A549 (cell line): ENCODE results near the gene TRIM25. TPM values are rescaled to one million over a fixed set of nuclear protein-coding genes. Genes with fewer than 3 reads are reported as not detected.

Source experiments
- ATAC-seq, 2 experiments: fragments of 200-7000 bp in 1 of 2; fragments of >200 bp in 1 of 2; cut with Nextera tagmentation in 1 of 2; cut with Tn5 transposase in 1 of 2; 3 replicates each; pipeline versions ENCODE4 v1.8.0 to v1.9.1; 2018 to 2020; ENCODE audit warnings: mild to moderate bottlenecking in 1 of 2, moderate library complexity in 1 of 2
- CTCF ChIA-PET: fragments of 300-600 bp; sonication (Branson Sonifier 250); formaldehyde crosslinking; extraction: SDS; loops from one replicate; lab custom pipeline; 2021; ENCODE audit warnings: antibody characterized with exemption, inconsistent platforms; lab: Yijun Ruan, JAX
- POLR2A ChIA-PET: fragments of 350-600 bp; formaldehyde crosslinking; extraction: SDS; loops from one replicate; lab custom pipeline; 2021; ENCODE audit warnings: antibody characterized with exemption, inconsistent platforms; lab: Yijun Ruan, JAX
- DNase-seq, 2 experiments: peaks; one replicate each; pipeline versions ENCODE4 v3.0.0 to v3.0.0-alpha.2; 2011 to 2016; ENCODE audit warnings: low read depth in 1 of 2, low spot score in 1 of 2
- FAIRE-seq: peaks from 2 replicates; lab custom pipeline; 2011; peaks lifted over from hg19 to GRCh38; lab: Jason Lieb, UNC
- H3K27ac ChIP-seq, 2 experiments: fragments of >200 bp; sonication (Bioruptor Twin); formaldehyde crosslinking; 3 replicates each; pipeline ENCODE4 v1.5.1; 2016 to 2017
- H3K4me1 ChIP-seq: fragments of >200 bp; sonication (Bioruptor Twin); formaldehyde crosslinking; 3 replicates; pipeline ENCODE4 v1.6.1; 2016
- H3K4me2 ChIP-seq: fragments of >200 bp; sonication (Bioruptor Twin); formaldehyde crosslinking; 3 replicates; pipeline ENCODE4 v1.6.1; 2016
- H3K4me3 ChIP-seq: fragments of >200 bp; sonication (Bioruptor Twin); formaldehyde crosslinking; 3 replicates; pipeline ENCODE4 v1.5.1; 2016
- H3K9me3 ChIP-seq: fragments of >200 bp; sonication (Bioruptor Twin); formaldehyde crosslinking; 3 replicates; pipeline ENCODE4 v1.6.1; 2016
- CBX2 ChIP-seq: fragments of 200-600 bp; sonication (generic); IDR thresholded peaks from 2 replicates; pipeline ENCODE4 v1.6.1; 2016; ENCODE audit warnings: low read depth, mild to moderate bottlenecking, borderline replicate concordance
- EHMT2 ChIP-seq: fragments of 200-600 bp; sonication (generic); IDR thresholded peaks from 2 replicates; pipeline ENCODE4 v1.6.1; 2016; ENCODE audit warnings: antibody characterized with exemption, low read depth, mild to moderate bottlenecking, moderate library complexity
- FOSB ChIP-seq: fragments of 250-450 bp; sonication (Bioruptor Pico); IDR thresholded peaks from 2 replicates; pipeline ENCODE4 v1.5.0; 2020; ENCODE audit warnings: mild to moderate bottlenecking, moderate library complexity
- FOXS1 ChIP-seq: fragments of 250-450 bp; sonication (Bioruptor Pico); IDR thresholded peaks from 2 replicates; pipeline ENCODE4 v1.5.0; 2020; ENCODE audit warnings: mild to moderate bottlenecking, moderate library complexity
- HOXA7 ChIP-seq: fragments of 250-450 bp; sonication (Bioruptor Pico); IDR thresholded peaks from 2 replicates; pipeline ENCODE4 v1.5.0; 2020; ENCODE audit warnings: mild to moderate bottlenecking, moderate library complexity
- KDM1A ChIP-seq: fragments of 200-600 bp; sonication (generic); IDR thresholded peaks from 2 replicates; pipeline ENCODE4 v1.6.1; 2016; ENCODE audit warnings: low read depth, mild to moderate bottlenecking
- NFE2L2 ChIP-seq: fragments of 150-350 bp; conservative IDR thresholded peaks from 2 replicates; pipeline ENCODE4 v1.6.1; 2014; ENCODE audit warnings: low read length
- POLR2A ChIP-seq: IDR thresholded peaks from 2 replicates; pipeline ENCODE4 v1.6.1; 2012; ENCODE audit warnings: mild to moderate bottlenecking, low read length
- RARB ChIP-seq: fragments of 250-450 bp; sonication (Bioruptor Pico); IDR thresholded peaks from 2 replicates; pipeline ENCODE4 v1.8.0; 2021; ENCODE audit warnings: mild to moderate bottlenecking, moderate library complexity
- TFCP2L1 ChIP-seq: fragments of 250-450 bp; sonication (Bioruptor Pico); IDR thresholded peaks from 2 replicates; pipeline ENCODE4 v1.5.0; 2021; ENCODE audit warnings: mild to moderate bottlenecking
- ZC3H11A ChIP-seq: fragments of 450-650 bp; IDR thresholded peaks from 2 replicates; pipeline ENCODE4 v1.6.1; 2014; ENCODE audit warnings: antibody characterized with exemption, mild to moderate bottlenecking
- ZSCAN20 ChIP-seq: fragments of 250-450 bp; sonication (Bioruptor Pico); IDR thresholded peaks from 2 replicates; pipeline ENCODE4 v1.8.0; 2022; ENCODE audit warnings: mild to moderate bottlenecking, moderate library complexity
- WGBS: methylation state at CpG from one replicate; pipeline ENCODE4 v1.1.6; 2017; ENCODE audit errors: missing lambda C conversion rate; 5-methylcytosine and 5-hydroxymethylcytosine counted together
- polyA plus RNA-seq, 4 experiments: library from polyadenylated mRNA; depleted of rRNA in 3 of 4; stranded (reverse); fragments of >200 nt; fragmentation: RNase III in 1 of 4; extraction: RNeasy Plus Mini Kit Qiagen cat#74134 plus additional on column Dnase treatment in 1 of 4; gene quantifications; 2 replicates in 3 of 4; 3 replicates in 1 of 4; pipeline ENCODE4 v1.2.3, GENCODE V29; 2011 to 2017
- TF ChIP-seq, protein P1 (sequence below): fragments of 150-350 bp; IDR thresholded peaks from 2 replicates; pipeline ENCODE4 v1.6.1; 2014; ENCODE audit warnings: low read depth, mild to moderate bottlenecking, low read length
- TF ChIP-seq, protein P2 (sequence below): fragments of 250-450 bp; sonication (Bioruptor Pico); IDR thresholded peaks from 2 replicates; pipeline ENCODE4 v1.5.0; 2021; ENCODE audit warnings: mild to moderate bottlenecking, moderate library complexity, borderline replicate concordance
- TF ChIP-seq, protein P3 (sequence below): IDR thresholded peaks from 2 replicates; pipeline ENCODE4 v1.6.1; 2012
- TF ChIP-seq, protein P4 (sequence below): IDR thresholded peaks from 2 replicates; pipeline ENCODE4 v1.6.1; 2012; ENCODE audit warnings: low read depth, borderline replicate concordance

Gene TRIM25
- polyA plus RNA-seq, 2 of the 4 experiments (the other 2 are of a cell fraction), result 38.3 to 65.4 TPM

DNA sequence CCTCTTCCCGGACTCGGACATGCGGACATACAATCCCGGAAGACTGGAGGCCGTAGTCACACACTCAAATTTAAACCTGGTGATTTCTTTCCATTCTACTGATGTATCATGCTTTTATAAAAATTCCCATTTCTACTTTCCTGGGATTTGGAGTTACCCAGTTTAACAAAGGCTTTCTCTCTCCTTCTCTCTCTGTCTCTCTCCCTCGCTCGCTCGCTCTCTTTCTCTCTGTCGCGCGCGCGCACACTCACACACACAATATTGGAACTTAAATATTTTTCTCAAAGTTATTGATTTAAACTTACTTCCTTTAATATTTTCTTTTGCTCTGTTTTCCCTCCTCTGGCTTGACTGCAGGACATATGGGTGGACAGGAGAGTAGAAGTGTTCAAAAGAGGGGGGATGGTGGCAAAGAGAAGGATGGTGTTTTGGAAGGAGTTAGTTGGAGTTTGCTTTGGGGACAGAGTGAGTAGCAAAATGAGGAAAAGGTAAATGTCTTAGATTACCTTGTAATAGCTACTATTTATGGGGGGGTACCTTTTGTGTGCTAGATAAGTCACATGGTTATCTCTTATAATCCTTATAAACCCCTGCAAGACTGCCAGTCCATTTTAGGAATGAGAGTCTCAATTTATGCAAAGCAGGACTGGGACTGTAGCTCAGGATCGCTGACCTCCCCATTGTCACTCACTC lies 878 bp upstream of the TRIM25 start:
- H3K4me2 ChIP-seq, result peak overlapping the region; percentile 90
- peaks cover 42% of the 10 kb centered on the region for H3K4me1 ChIP-seq
- ChIA-PET CTCF (interaction anchor here (1.0 to 1.4 kb wide), 3 partner anchors 10 to 96 kb away, joined by 5 to 10 read pairs (median 5); no protein-coding TSS in a partner anchor), POLR2A (interaction anchor here (1.0 to 1.7 kb wide), 15 partner anchors 9 to 107 kb away, joined by 3 to 34 read pairs (median 7); partner anchors contain the start of genes C17orf67 and DGKE)
- no peak for FAIRE-seq
- peak overlapping the region; percentile 63 for H3K4me3 ChIP-seq
- WGBS, result 13% methylated on average over 14 of the region's 14 CpGs
- H3K9me3 ChIP-seq, result peaks cover 14% of the 10 kb centered on the region; the same call in 2 of the 3 replicates
- H3K27ac ChIP-seq, result peak overlapping the region; percentile 93 to 94
- peak; percentile 83 for TF ChIP-seq RARB (CRISPR knock-in tag)
- TF ChIP-seq TFCP2L1 (CRISPR knock-in tag), result peak; percentile 53; the same call in 1 of the 2 replicates
- peak; percentile 81 for TF ChIP-seq HOXA7 (CRISPR knock-in tag)
- TF ChIP-seq KDM1A, result no peak
- 0 out of 2 replicates have a peak, but pooled peaks have one; percentile 60 for TF ChIP-seq FOSB (CRISPR knock-in tag)
- TF ChIP-seq, all 56 proteins: peak for 4
- ATAC-seq (peak in 1 of 2 experiments; percentile 1; a peak in 3 of 6 replicates), DNase-seq (peak in 1 of 2 experiments; percentile 17)

DNA sequence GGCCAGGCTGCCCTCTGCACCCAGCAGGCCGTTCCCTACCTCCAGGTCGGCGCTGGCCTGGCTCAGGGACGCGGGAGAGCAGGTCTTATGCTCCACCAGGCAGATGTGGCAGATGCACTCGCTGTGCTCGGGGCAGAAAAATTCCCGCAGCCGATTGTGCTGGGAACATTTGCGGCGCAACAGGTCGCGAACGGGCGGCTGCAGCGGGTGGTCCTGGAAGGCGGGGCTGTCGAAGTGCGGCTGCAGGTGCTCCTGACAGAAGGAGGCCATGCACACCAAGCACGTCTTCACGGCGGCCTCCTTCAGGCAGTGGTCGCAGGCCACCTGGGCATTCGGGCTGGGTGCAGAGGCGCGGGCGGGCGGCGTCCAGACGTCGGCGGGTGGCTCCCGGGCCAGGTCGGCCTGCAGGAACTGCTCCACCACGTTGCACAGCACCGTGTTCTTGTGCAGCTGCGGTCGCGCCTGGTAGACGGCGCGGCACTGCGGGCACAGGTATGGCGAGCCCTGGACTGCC lies 439 bp downstream of the TRIM25 start:
- H3K27ac ChIP-seq, result peak overlapping the region; percentile 93 to 94
- no peak for DNase-seq
- ATAC-seq, result peak; percentile 49 to 66
- 4% methylated on average over 13 of the region's 44 CpGs for WGBS
- no peak for FAIRE-seq
- peaks cover 44% of the 10 kb centered on the region for H3K4me1 ChIP-seq
- peak overlapping the region; percentile 63 for H3K4me3 ChIP-seq
- TF ChIP-seq POLR2A (no peak), CBX2 (no peak), ZSCAN20 (CRISPR knock-in tag) (no peak)
- TF ChIP-seq, protein P1, sequence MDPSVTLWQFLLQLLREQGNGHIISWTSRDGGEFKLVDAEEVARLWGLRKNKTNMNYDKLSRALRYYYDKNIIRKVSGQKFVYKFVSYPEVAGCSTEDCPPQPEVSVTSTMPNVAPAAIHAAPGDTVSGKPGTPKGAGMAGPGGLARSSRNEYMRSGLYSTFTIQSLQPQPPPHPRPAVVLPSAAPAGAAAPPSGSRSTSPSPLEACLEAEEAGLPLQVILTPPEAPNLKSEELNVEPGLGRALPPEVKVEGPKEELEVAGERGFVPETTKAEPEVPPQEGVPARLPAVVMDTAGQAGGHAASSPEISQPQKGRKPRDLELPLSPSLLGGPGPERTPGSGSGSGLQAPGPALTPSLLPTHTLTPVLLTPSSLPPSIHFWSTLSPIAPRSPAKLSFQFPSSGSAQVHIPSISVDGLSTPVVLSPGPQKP, result no peak
- H3K4me2 ChIP-seq, result peak overlapping the region; percentile 90
- ChIA-PET CTCF (interaction anchor here (0.9 to 1.9 kb wide), 6 partner anchors 9 to 94 kb away, joined by 4 to 10 read pairs (median 5); no protein-coding TSS in a partner anchor), POLR2A (interaction anchor here (0.6 to 1.7 kb wide), 36 partner anchors 8 to 1675 kb away, joined by 3 to 34 read pairs (median 4); partner anchors contain the start of genes C17orf67, DGKE, NOG and SCPEP1)
- H3K9me3 ChIP-seq, result peaks cover 12% of the 10 kb centered on the region; the same call in 2 of the 3 replicates

DNA sequence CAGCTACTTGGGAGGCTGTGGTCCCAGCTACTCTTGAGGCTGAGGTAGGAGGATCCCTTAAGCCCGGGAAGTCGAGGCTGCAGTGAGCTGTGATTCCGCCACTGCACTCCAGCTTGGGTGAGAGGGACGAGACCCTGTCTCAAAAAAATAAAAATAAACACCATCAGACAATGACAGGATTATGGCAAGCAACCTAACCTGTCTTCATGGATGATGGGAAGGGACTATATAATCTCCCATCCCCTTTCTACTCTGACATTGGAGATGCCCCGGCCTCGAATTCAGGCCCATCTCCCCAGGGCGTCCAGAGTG lies 893 bp downstream of the TRIM25 start:
- ChIA-PET CTCF (interaction anchor here (1.0 to 1.9 kb wide), 5 partner anchors 8 to 28 kb away, joined by 4 to 5 read pairs (median 5); no protein-coding TSS in a partner anchor), POLR2A (interaction anchor here (1.3 to 1.7 kb wide), 5 partner anchors 19 to 79 kb away, joined by 5 to 33 read pairs (median 8); partner anchors contain the start of genes C17orf67, DGKE and SCPEP1)
- 28% methylated on average over 7 of the region's 7 CpGs for WGBS
- peak overlapping the region; percentile 90 for H3K4me2 ChIP-seq
- DNase-seq (no peak), FAIRE-seq (no peak), ATAC-seq (no peak)
- H3K27ac ChIP-seq, result peak overlapping the region; percentile 93 to 94
- peaks cover 9% of the 10 kb centered on the region; the same call in 2 of the 3 replicates for H3K9me3 ChIP-seq
- no peak for TF ChIP-seq NFE2L2
- TF ChIP-seq, protein P2, sequence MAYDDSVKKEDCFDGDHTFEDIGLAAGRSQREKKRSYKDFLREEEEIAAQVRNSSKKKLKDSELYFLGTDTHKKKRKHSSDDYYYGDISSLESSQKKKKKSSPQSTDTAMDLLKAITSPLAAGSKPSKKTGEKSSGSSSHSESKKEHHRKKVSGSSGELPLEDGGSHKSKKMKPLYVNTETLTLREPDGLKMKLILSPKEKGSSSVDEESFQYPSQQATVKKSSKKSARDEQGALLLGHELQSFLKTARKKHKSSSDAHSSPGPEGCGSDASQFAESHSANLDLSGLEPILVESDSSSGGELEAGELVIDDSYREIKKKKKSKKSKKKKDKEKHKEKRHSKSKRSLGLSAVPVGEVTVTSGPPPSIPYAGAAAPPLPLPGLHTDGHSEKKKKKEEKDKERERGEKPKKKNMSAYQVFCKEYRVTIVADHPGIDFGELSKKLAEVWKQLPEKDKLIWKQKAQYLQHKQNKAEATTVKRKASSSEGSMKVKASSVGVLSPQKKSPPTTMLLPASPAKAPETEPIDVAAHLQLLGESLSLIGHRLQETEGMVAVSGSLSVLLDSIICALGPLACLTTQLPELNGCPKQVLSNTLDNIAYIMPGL (CRISPR knock-in tag), result no peak
- TF ChIP-seq FOXS1, result no peak
- TF ChIP-seq, protein P3, sequence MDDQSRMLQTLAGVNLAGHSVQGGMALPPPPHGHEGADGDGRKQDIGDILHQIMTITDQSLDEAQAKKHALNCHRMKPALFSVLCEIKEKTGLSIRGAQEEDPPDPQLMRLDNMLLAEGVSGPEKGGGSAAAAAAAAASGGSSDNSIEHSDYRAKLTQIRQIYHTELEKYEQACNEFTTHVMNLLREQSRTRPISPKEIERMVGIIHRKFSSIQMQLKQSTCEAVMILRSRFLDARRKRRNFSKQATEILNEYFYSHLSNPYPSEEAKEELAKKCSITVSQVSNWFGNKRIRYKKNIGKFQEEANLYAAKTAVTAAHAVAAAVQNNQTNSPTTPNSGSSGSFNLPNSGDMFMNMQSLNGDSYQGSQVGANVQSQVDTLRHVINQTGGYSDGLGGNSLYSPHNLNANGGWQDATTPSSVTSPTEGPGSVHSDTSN, result no peak
- no peak for TF ChIP-seq ZSCAN20 (CRISPR knock-in tag)
- no peak for TF ChIP-seq EHMT2
- no peak for TF ChIP-seq RARB (CRISPR knock-in tag)
- no peak for TF ChIP-seq POLR2A
- TF ChIP-seq, protein P4, sequence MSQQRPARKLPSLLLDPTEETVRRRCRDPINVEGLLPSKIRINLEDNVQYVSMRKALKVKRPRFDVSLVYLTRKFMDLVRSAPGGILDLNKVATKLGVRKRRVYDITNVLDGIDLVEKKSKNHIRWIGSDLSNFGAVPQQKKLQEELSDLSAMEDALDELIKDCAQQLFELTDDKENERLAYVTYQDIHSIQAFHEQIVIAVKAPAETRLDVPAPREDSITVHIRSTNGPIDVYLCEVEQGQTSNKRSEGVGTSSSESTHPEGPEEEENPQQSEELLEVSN, result no peak
- no peak for TF ChIP-seq ZC3H11A
- H3K4me3 ChIP-seq, result peak overlapping the region; percentile 63
- H3K4me1 ChIP-seq, result peaks cover 47% of the 10 kb centered on the region
